Measurements from ENCODE around the gene WDR5. TPM values are rescaled to one million over a fixed set of nuclear protein-coding genes. Genes with fewer than 3 reads are reported as not detected.

WDR5 gene
- total RNA-seq, 2 donors from 2014 or later = 53.8 to 57.2 TPM

- H3K27me3 ChIP-seq (ENCODE audit: control insufficient read depth, insufficient read depth, low read length, poor library complexity, severe bottlenecking) = no peaks in the 10 kb centered on the region
- no peak overlapping the region for H3K27ac ChIP-seq (ENCODE audit: low read depth, low read length)
- no peak overlapping the region for H3K9ac ChIP-seq (ENCODE audit: extremely low read depth, low read length, poor library complexity, severe bottlenecking)
- 88 to 89% methylated on average over 16 to 19 of the region's 19 CpGs for WGBS, 2 experiments (ENCODE audit: insufficient coverage in 1 of 2, insufficient read length in 1 of 2)
- peak overlapping the region; percentile 83 for H3K27ac Mint-ChIP-seq
- TF ChIP-seq CTCF (conservative IDR thresholded peaks at IDR 0.05) = no peak
- peaks cover 24% of the 10 kb centered on the region for H3K4me1 Mint-ChIP-seq
- H3K4me3 ChIP-seq (ENCODE audit: low read length) = no peak overlapping the region
- no peak for DNase-seq
- H3K9me3 ChIP-seq (ENCODE audit: control insufficient read depth, low read length) = no peaks in the 10 kb centered on the region
- H3K36me3 Mint-ChIP-seq (ENCODE audit: low read depth) = no peaks in the 10 kb centered on the region
- no peak overlapping the region for H3K4me3 Mint-ChIP-seq
- H3K4me1 ChIP-seq (ENCODE audit: control insufficient read depth, insufficient read depth, low read length) = peaks cover 13% of the 10 kb centered on the region
- no peaks in the 10 kb centered on the region for H3K27me3 Mint-ChIP-seq (ENCODE audit: insufficient read depth)
- H3K36me3 ChIP-seq (ENCODE audit: control insufficient read depth, insufficient read depth, low read length) = no peaks in the 10 kb centered on the region
- no peaks in the 10 kb centered on the region for H3K9me3 Mint-ChIP-seq
Measured at GRCh38 chr9:134132208-134132870, 3.5 kb upstream of the WDR5 start.

GRCh38 chr9:134134949-134135342 is 936 bp upstream of the WDR5 start:
- Histone ChIP-seq H3K4me1 (ENCODE audit: control insufficient read depth, insufficient read depth, low read length) (peaks cover 18% of the 10 kb centered on the region), H3K4me3 (ENCODE audit: low read length) (peak overlapping the region; percentile 90), H3K9ac (ENCODE audit: extremely low read depth, low read length, poor library complexity, severe bottlenecking) (peak overlapping the region; percentile 63), H3K9me3 (ENCODE audit: control insufficient read depth, low read length) (no peaks in the 10 kb centered on the region), H3K36me3 (ENCODE audit: control insufficient read depth, insufficient read depth, low read length) (peaks cover 8% of the 10 kb centered on the region), H3K27me3 (ENCODE audit: control insufficient read depth, insufficient read depth, low read length, poor library complexity, severe bottlenecking) (no peaks in the 10 kb centered on the region), H3K27ac (ENCODE audit: low read depth, low read length) (peak overlapping the region; percentile 88)
- H3K9me3 Mint-ChIP-seq = no peaks in the 10 kb centered on the region
- peaks cover 38% of the 10 kb centered on the region for H3K4me1 Mint-ChIP-seq
- DNase-seq = no peak
- peak overlapping the region; percentile 80 for H3K4me3 Mint-ChIP-seq
- TF ChIP-seq CTCF (conservative IDR thresholded peaks at IDR 0.05) = no peak
- peaks cover 7% of the 10 kb centered on the region for H3K36me3 Mint-ChIP-seq (ENCODE audit: low read depth)
- 20 to 31% methylated on average over 1 to 7 of the region's 7 CpGs for WGBS, 2 experiments (ENCODE audit: insufficient coverage in 1 of 2, insufficient read length in 1 of 2)
- H3K27me3 Mint-ChIP-seq (ENCODE audit: insufficient read depth) = no peaks in the 10 kb centered on the region
- H3K27ac Mint-ChIP-seq = peak overlapping the region; percentile 57

DNA sequence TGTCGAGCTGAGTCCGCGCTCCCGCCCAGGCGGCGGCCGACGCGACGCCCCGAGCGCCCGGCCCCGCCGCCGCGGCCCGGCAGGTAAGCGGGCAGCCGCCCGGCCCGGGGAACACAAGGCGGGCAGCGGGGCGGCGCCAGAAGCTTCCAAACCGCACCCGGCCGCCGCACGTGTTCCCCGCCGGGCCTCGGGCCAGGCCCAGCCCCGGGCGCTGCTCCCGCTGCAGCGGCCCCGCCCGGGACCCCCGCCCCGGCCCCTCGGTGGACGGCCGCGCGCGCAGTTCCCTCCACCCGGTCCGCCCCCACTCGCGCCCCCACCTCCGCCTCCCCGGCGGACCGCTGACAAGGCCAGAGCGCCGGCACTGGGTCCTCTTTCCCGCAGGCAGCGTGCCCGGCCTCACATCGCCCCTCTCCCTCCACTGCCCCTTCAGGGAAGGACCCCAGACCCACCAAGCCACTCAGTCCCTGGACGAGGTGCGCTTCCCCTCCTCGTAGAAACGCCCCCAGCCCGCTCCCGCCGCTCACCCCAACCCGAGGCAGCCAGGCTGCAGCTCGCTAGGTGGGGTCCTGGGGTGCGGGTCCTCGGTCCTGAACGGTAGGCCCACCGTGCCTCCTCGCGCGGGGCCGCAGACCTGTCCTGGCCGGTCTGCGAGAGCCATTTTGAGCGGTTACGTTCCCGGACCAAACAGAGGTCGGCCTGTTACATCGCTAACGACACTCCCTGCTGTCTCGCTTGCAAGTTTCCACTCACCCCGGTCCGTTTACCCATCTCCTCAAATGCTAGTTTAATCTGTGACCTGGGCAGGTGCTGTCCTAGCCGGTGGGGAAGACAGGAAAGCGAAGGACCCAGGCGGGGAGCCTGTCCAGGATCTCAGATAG is 475 bp downstream of the WDR5 start:
- no peak for TF ChIP-seq CTCF (conservative IDR thresholded peaks at IDR 0.05)
- H3K9me3 Mint-ChIP-seq = no peaks in the 10 kb centered on the region
- no peak overlapping the region for H3K27ac ChIP-seq (ENCODE audit: low read depth, low read length)

More for the DNA sequence above, 475 bp downstream of the WDR5 start:
- WGBS, 2 experiments (ENCODE audit: insufficient coverage in 1 of 2, insufficient read length in 1 of 2) = 0 to 2% methylated on average over 26 to 93 of the region's 93 CpGs
- H3K4me1 ChIP-seq (ENCODE audit: control insufficient read depth, insufficient read depth, low read length) = peaks cover 14% of the 10 kb centered on the region
- H3K27me3 ChIP-seq (ENCODE audit: control insufficient read depth, insufficient read depth, low read length, poor library complexity, severe bottlenecking) = no peaks in the 10 kb centered on the region
- peak overlapping the region; percentile 71 for H3K9ac ChIP-seq (ENCODE audit: extremely low read depth, low read length, poor library complexity, severe bottlenecking)
- no peaks in the 10 kb centered on the region for H3K27me3 Mint-ChIP-seq (ENCODE audit: insufficient read depth)
- DNase-seq = peak; percentile 78
- peak overlapping the region; percentile 95 for H3K4me3 ChIP-seq (ENCODE audit: low read length)
- H3K4me3 Mint-ChIP-seq = peak overlapping the region; percentile 80
- peaks cover 30% of the 10 kb centered on the region for H3K4me1 Mint-ChIP-seq
- no peaks in the 10 kb centered on the region for H3K9me3 ChIP-seq (ENCODE audit: control insufficient read depth, low read length)
- peaks cover 19% of the 10 kb centered on the region for H3K36me3 ChIP-seq (ENCODE audit: control insufficient read depth, insufficient read depth, low read length)
- H3K36me3 Mint-ChIP-seq (ENCODE audit: low read depth) = peaks cover 19% of the 10 kb centered on the region
- peak overlapping the region; percentile 94 for H3K27ac Mint-ChIP-seq
